NCI-H2196 (cell line): ENCODE results near the gene PLA2G12A.

Source experiments
- DNase-seq: peaks from one replicate; lab custom pipeline; 2025; ENCODE audit not compliant: unreplicated experiment; lab: John Stamatoyannopoulos, UW

PLA2G12A gene

GRCh38 chr4:109729718-109730618 lies at the start of gene PLA2G12A:
Gene PLA2G12A, minus strand, starts transcription at chr4:109730070. Its CDS starts 261 bp downstream, at chr4:109729809.
- peak; percentile 88 for DNase-seq

- DNase-seq, result no peak
Observed at GRCh38 chr4:109764789-109765402, 35.0 kb upstream of the PLA2G12A start.

GRCh38 chr4:109764376-109764775 lies 34.5 kb upstream of the PLA2G12A start:
- DNase-seq, result no peak

- no peak for DNase-seq
Observed at GRCh38 chr4:109760682-109761081, 30.8 kb upstream of the PLA2G12A start.

- DNase-seq, result no peak
Observed at GRCh38 chr4:109755656-109756055, 25.8 kb upstream of the PLA2G12A start.

- DNase-seq, result no peak
Observed at GRCh38 chr4:109754093-109754857, 24.4 kb upstream of the PLA2G12A start.

GRCh38 chr4:109752525-109752924 lies 22.7 kb upstream of the PLA2G12A start:
- no peak for DNase-seq

- DNase-seq, result no peak
Observed at GRCh38 chr4:109751852-109752251, 22.0 kb upstream of the PLA2G12A start.

- DNase-seq, result no peak
Observed at GRCh38 chr4:109750652-109751244, 20.9 kb upstream of the PLA2G12A start.

- no peak for DNase-seq
Observed at GRCh38 chr4:109749388-109750082, 19.7 kb upstream of the PLA2G12A start.

GRCh38 chr4:109748114-109748513 lies 18.2 kb upstream of the PLA2G12A start:
- no peak for DNase-seq

- DNase-seq, result no peak
Observed at GRCh38 chr4:109746728-109747127, 16.9 kb upstream of the PLA2G12A start.

GRCh38 chr4:109745830-109746229 lies 16.0 kb upstream of the PLA2G12A start:
- DNase-seq, result no peak

- DNase-seq, result no peak
Observed at GRCh38 chr4:109739547-109739946, 9.7 kb upstream of the PLA2G12A start.

- no peak for DNase-seq
Observed at GRCh38 chr4:109738104-109738872, 8.4 kb upstream of the PLA2G12A start.

GRCh38 chr4:109735566-109736365 lies 5.9 kb upstream of the PLA2G12A start:
- no peak for DNase-seq

- DNase-seq, result no peak
Observed at GRCh38 chr4:109733728-109734127, 3.9 kb upstream of the PLA2G12A start.

GRCh38 chr4:109730619-109731545 lies 1.0 kb upstream of the PLA2G12A start:
- no peak for DNase-seq
